GM12872 (cell line): ENCODE results near the gene BMP8B.
A peak's percentile ranks its signal among the peaks of the same experiment; 100 is the strongest.

Experiments
- CTCF ChIP-seq: IDR thresholded peaks from 3 replicates; pipeline ENCODE4 v1.5.1; 2011; ENCODE audit warnings: low read depth, mild to moderate bottlenecking, low read length, moderate library complexity; ENCODE audit not compliant: insufficient read depth

The BMP8B gene

GRCh38 chr1:39818482-39818881 is 29.8 kb upstream of the BMP8B start:
- no peak for TF ChIP-seq CTCF

- TF ChIP-seq CTCF: peak; percentile 42
These were observed 28.6 kb upstream of the BMP8B start for GRCh38 chr1:39817091-39817932.

- peak; percentile 84 for TF ChIP-seq CTCF
These were observed 27.9 kb upstream of the BMP8B start for GRCh38 chr1:39816415-39817090.

- TF ChIP-seq CTCF: no peak
These were observed 24.2 kb upstream of the BMP8B start for GRCh38 chr1:39812913-39813312.

- no peak for TF ChIP-seq CTCF
These were observed 20.3 kb upstream of the BMP8B start for GRCh38 chr1:39808784-39809517.

- TF ChIP-seq CTCF: no peak
These were observed 16.7 kb upstream of the BMP8B start for GRCh38 chr1:39805385-39805784.
